ENCODE results near the gene CLDN4.
"Not testable (repeated sequence)": the region's sequence is repeated elsewhere in the genome, so short reads cannot be mapped to it uniquely, and the experiment has no call there.

The CLDN4 gene

GRCh38 chr7:73830681-73831583 is at the start of gene CLDN4:
Gene CLDN4 (plus strand): TSS chr7:73830996. CDS start chr7:73831202, 206 bp downstream.
- no peak for DNase-seq (ENCODE audit: low spot score)

GRCh38 chr7:73786588-73786987 is 44.2 kb upstream of the CLDN4 start:
- DNase-seq (ENCODE audit: low spot score): no peak

- not testable (repeated sequence) for DNase-seq (ENCODE audit: low spot score)
Observed at GRCh38 chr7:73787786-73788048, 43.1 kb upstream of the CLDN4 start.

GRCh38 chr7:73789051-73789450 is 41.7 kb upstream of the CLDN4 start:
- DNase-seq (ENCODE audit: low spot score): no peak

GRCh38 chr7:73791170-73791690 is 39.6 kb upstream of the CLDN4 start:
- not testable (repeated sequence) for DNase-seq (ENCODE audit: low spot score)

GRCh38 chr7:73795188-73795587 is 35.6 kb upstream of the CLDN4 start:
- not testable (repeated sequence) for DNase-seq (ENCODE audit: low spot score)

GRCh38 chr7:73796656-73797055 is 34.1 kb upstream of the CLDN4 start:
- DNase-seq (ENCODE audit: low spot score): not testable (repeated sequence)

GRCh38 chr7:73797176-73797575 is 33.6 kb upstream of the CLDN4 start:
- DNase-seq (ENCODE audit: low spot score): not testable (repeated sequence)

- no peak for DNase-seq (ENCODE audit: low spot score)
Observed at GRCh38 chr7:73799282-73800141, 31.3 kb upstream of the CLDN4 start.

GRCh38 chr7:73801577-73801976 is 29.2 kb upstream of the CLDN4 start:
- no peak for DNase-seq (ENCODE audit: low spot score)

GRCh38 chr7:73802459-73802858 is 28.3 kb upstream of the CLDN4 start:
- DNase-seq (ENCODE audit: low spot score): no peak

GRCh38 chr7:73809467-73809951 is 21.3 kb upstream of the CLDN4 start:
- no peak for DNase-seq (ENCODE audit: low spot score)

GRCh38 chr7:73810998-73811360 is 19.8 kb upstream of the CLDN4 start:
- no peak for DNase-seq (ENCODE audit: low spot score)

- DNase-seq (ENCODE audit: low spot score): peak; percentile 88
Observed at GRCh38 chr7:73811760-73812168, 19.0 kb upstream of the CLDN4 start.

GRCh38 chr7:73812996-73813395 is 17.8 kb upstream of the CLDN4 start:
- no peak for DNase-seq (ENCODE audit: low spot score)

GRCh38 chr7:73815436-73815835 is 15.4 kb upstream of the CLDN4 start:
- no peak for DNase-seq (ENCODE audit: low spot score)

- no peak for DNase-seq (ENCODE audit: low spot score)
Observed at GRCh38 chr7:73817121-73817520, 13.7 kb upstream of the CLDN4 start.

- DNase-seq (ENCODE audit: low spot score): no peak
Observed at GRCh38 chr7:73820013-73820412, 10.8 kb upstream of the CLDN4 start.

GRCh38 chr7:73821597-73822285 is 9.1 kb upstream of the CLDN4 start:
- DNase-seq (ENCODE audit: low spot score): not testable (repeated sequence)

GRCh38 chr7:73822319-73823173 is 8.2 kb upstream of the CLDN4 start:
- peak; percentile 98 for DNase-seq (ENCODE audit: low spot score)

- no peak for DNase-seq (ENCODE audit: low spot score)
Observed at GRCh38 chr7:73823257-73823656, 7.5 kb upstream of the CLDN4 start.

Measured in AG20443 (cell line).